ENCODE results near the gene HDAC10.

Gene HDAC10

DNA sequence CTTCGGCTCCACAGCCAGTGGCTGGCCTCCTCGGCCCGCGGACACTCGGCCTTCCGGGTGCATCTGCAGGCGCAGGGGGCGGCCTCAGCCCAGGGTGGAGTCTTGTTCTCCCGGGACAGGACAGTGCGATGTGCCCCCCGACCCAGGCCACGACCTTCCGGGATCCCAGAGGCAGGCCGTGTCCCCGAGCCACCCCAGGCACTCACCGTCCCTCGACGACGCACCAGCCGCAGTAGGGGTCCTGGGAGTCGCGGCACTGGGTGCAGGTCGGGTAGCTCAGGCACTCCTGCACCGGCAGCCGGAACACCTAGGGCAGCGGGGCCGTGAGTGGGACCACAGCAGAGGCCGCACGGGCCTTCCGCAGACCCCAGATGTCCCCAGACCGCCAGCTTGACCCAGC, 36.7 kb upstream of the HDAC10 start:
- no peak for DNase-seq (ENCODE audit: low spot score)
- TF ChIP-seq, protein P1, sequence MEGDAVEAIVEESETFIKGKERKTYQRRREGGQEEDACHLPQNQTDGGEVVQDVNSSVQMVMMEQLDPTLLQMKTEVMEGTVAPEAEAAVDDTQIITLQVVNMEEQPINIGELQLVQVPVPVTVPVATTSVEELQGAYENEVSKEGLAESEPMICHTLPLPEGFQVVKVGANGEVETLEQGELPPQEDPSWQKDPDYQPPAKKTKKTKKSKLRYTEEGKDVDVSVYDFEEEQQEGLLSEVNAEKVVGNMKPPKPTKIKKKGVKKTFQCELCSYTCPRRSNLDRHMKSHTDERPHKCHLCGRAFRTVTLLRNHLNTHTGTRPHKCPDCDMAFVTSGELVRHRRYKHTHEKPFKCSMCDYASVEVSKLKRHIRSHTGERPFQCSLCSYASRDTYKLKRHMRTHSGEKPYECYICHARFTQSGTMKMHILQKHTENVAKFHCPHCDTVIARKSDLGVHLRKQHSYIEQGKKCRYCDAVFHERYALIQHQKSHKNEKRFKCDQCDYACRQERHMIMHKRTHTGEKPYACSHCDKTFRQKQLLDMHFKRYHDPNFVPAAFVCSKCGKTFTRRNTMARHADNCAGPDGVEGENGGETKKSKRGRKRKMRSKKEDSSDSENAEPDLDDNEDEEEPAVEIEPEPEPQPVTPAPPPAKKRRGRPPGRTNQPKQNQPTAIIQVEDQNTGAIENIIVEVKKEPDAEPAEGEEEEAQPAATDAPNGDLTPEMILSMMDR (IDR thresholded peaks at IDR 0.05; ENCODE audit: extremely low read depth, missing control alignments): no peak

DNA sequence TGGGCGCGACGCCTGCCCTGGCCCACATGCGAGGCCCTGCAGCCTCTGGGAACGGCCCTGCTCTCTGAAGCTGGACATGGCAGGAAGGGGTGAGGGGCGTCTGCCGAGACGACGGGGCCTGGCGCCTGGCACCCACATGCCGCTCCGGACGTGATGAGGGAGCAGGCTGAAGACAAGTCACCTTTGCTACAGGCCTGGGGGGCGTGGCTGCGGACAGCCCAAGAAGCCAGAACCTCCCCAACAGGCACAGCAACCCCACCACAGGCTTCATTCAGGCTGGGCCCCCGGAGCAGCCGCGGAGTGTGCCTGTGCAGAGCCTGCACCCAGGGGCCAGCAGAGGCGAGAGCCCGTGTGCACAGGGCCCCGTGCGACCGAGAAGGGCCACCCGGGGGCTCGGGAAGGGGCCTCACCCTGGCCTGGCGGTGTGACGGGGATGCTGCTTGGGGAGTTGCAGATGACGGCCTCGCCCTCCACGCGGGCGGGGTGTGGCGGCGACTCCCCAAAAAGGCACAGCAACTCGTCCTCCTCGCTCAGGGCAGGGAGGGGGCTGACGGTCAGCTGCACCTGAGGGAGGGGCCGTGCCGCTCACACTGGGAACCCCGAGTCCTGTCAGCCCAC, 35.7 kb upstream of the HDAC10 start:
- TF ChIP-seq, protein P1 (IDR thresholded peaks at IDR 0.05; ENCODE audit: extremely low read depth, missing control alignments): no peak
- DNase-seq (ENCODE audit: low spot score): no peak

DNA sequence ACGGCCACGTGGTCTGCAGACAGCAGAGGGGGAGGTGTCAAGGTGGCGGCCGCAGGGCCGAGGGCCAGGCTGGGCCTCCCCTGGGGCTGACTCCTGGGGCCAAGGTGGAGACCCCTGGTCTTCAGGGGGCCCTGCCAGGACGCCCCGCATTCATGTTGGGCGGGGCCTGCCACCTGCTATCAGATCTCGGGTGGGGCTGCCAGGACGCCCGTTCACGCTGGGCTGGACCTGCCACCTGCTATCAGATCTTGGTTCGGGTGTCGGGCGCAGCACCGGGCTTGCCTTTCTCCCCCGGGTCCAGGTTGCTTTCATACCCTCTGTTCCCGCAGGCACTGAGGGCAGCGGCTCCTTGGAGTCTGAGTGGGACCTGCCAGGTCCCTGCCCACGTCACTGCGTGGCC, 35.2 kb upstream of the HDAC10 start:
- no peak for DNase-seq (ENCODE audit: low spot score)
- TF ChIP-seq, protein P1 (IDR thresholded peaks at IDR 0.05; ENCODE audit: extremely low read depth, missing control alignments): no peak

DNA sequence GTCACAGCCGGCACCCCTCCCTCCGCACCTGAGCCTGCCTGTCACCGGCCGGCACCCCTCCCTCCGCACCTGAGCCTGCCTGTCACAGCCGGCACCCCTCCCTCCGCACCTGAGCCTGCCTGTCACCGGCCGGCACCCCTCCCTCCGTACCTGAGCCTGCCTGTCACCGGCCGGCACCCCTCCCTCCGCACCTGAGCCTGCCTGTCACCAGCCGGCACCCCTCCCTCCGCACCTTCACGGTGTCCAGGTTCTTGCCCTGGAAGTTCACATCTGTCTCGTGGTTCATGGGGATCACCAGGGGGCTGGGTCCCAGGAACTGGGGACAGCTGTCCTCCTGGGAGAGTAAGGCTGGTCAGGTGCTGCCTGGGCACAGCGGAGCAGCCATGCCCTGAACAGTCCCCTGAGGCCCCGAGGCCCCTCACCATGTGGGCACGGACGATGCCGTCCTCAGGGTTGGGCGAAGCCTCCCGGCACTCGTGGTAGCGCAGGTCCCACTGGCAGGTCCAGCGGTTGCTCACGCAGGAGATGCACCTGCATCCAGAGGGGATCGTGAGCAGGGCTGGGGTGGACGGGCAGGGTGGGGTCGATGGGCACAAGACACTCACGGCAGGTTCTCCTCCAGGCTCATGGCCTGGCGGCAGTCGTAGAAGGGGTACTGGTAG, 34.6 kb upstream of the HDAC10 start:
- DNase-seq (ENCODE audit: low spot score): no peak
- TF ChIP-seq, protein P1 (IDR thresholded peaks at IDR 0.05; ENCODE audit: extremely low read depth, missing control alignments): no peak

DNA sequence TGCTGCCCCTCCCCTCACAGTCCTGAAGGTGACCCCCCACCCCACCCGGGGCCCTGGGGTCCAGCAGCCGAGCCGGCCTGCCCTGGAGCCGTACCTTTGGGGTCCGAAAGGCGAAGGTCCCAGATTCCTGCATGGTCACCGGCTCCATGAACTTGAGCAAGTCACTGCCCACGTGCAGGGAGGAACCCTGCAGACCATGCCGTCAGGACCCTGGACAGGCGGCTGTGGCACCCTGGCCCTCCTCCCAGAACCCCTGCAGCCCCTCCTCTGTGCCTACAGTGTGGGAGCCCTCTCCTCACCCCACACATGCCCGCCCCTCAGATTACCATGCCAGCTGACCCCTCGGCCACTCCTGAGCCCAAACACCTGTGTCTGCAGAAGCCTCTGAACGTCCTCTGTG, 33.4 kb upstream of the HDAC10 start:
- TF ChIP-seq, protein P1 (IDR thresholded peaks at IDR 0.05; ENCODE audit: extremely low read depth, missing control alignments): no peak
- DNase-seq (ENCODE audit: low spot score): no peak

DNA sequence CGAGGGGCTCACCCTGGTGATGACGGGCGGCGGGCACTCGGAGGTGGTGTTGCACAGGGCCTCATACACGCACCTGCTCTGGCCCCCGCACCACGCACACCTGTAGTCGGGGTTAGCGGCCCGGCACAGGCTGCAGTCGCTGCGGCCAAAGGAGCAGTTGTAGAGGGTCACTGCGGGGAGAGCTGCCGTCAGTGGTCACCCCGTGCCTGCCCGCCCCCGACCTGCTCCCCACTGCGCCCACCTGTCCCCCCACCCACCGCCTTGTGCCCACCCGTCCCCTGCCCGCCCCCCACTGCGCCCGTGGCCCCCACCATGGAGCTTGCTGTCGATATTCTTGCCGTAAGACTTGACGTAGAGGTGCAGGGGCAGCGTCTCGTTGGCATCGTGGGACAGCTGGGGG, 32.8 kb upstream of the HDAC10 start:
- DNase-seq (ENCODE audit: low spot score): no peak
- TF ChIP-seq, protein P1 (IDR thresholded peaks at IDR 0.05; ENCODE audit: extremely low read depth, missing control alignments): no peak

DNA sequence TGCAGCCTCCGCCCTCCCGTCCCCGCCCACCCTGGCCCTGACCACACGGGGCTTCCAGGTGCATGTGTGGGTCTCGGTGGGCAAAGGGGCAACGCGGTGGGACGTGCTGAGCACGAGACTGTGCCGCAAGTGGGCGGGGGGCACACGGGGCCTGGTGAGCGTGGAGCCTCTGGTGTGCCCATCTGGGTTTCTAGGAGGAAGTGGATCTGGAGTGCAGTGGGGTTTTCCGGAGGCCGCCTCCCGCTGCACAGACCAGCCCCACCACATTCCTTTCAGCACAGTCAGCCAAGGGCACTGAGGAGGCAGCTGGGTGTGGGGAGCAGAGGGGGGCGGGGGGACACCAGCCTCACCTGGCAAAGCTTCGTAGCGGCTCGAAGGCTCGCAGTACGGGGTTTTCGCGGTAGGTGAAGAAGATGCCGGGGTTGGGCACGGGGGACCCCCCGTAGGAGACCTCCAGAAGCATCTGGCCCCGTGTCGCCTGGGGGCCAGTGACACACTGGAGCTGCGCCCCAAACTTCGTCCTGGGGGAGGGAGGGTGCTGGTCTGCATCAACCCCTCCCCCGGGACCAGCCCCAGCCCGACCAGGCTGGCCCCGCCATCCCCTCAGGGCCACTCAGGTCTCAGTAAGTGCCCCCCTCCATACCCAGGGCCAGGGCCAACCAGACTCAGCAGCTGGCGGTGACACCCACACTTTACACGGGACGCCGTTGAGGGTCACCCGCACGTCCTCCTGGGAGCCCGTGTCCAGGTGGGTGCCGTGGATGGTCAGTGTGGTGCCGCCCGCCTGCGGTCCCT, 31.5 kb upstream of the HDAC10 start:
- DNase-seq (ENCODE audit: low spot score): no peak
- TF ChIP-seq, protein P1 (IDR thresholded peaks at IDR 0.05; ENCODE audit: extremely low read depth, missing control alignments): no peak
